Sciatic nerve (tissue), 2 donors: ENCODE data around the gene CDC73. TPM values are rescaled to one million over a fixed set of nuclear protein-coding genes. Genes with fewer than 3 reads are reported as not detected.
"Not testable (repeated sequence)": the region's sequence is repeated elsewhere in the genome, so short reads cannot be mapped to it uniquely, and the experiment has no call there.

ENCODE experiments used
- ATAC-seq: fragments of 200-7000 bp; cut with Tn5 transposase; one replicate; pipeline ENCODE4 v1.9.1; 2020; ENCODE audit warnings: mild to moderate bottlenecking, moderate library complexity
- DNase-seq: peaks from one replicate; pipeline ENCODE4 v3.0.0-alpha.2; 2020; ENCODE audit warnings: low spot score
- intact Hi-C: fragments of 100-400 bp; cut with DNase I; formaldehyde crosslinking; loops from one replicate; pipeline ENCODE4 v1.14.2; 2022
- total RNA-seq: library from RNA; stranded (reverse); fragmentation: NEBNext Ultra II Directional; extraction: Animal tissue kit (Norgen Biotek cat#: 25700); gene quantifications from one replicate; pipeline ENCODE4 v1.2.1, GENCODE V29; 2021
- donor health status: DM: no; HTN: no; CAD: no.
- donor health status: DM: no; HTN: no; CAD: no.

The CDC73 gene
- total RNA-seq, 1 donor from 2014 or later: 83.1 TPM

DNA sequence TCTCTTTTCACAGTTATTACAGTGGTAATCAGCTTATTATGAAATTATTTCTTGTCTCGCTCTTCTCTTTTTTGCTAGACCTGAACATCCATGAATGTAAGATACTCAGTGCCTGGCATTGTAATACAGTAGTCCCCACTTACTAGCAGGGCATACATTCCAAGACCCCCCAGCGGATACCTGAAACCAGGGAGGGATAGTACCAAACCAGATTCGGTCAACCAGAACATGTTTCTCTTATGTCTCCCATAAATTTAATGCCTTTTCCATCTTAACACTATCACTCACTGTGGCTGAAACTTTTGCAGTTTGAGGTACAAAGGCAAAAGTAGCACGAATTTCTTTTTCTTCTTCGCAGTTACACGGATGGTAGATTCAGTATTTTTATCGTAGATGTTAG lies 89.2 kb downstream of the CDC73 start:
- DNase-seq (no peak), ATAC-seq (no peak)
- intact Hi-C loops: no loop called here

GRCh38 chr1:193211539-193211938 lies 89.7 kb downstream of the CDC73 start:
- ATAC-seq (no peak), DNase-seq (no peak)
- intact Hi-C loops: no loop called here

- intact Hi-C loops: no loop called here
- DNase-seq: no peak
- ATAC-seq: no peak
Observed at GRCh38 chr1:193212637-193213036, 90.8 kb downstream of the CDC73 start.

GRCh38 chr1:193213998-193214397 lies 92.2 kb downstream of the CDC73 start:
- ATAC-seq (no peak), DNase-seq (no peak)
- intact Hi-C loops: no loop called here

DNA sequence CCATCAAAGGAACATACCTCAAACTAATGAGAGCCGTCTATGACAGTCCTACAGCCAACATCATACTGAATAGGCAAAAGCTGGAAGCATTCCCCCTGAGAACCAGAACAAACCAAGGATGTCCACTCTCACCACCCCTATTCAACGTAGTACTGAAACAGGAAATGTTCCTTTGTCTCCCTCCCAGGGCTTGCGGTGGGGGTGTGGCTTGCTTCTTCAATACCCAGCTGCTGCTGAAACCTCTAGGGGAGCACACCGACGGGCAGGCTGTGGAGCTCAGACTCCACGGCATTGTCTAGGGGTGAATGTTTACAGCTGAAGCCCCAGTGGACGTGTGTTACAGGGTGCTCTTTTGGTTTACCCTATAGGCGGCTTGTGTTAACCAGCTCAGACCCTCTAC lies 95.1 kb downstream of the CDC73 start:
- ATAC-seq (no peak), DNase-seq (no peak)
- intact Hi-C loops: no loop called here

DNA sequence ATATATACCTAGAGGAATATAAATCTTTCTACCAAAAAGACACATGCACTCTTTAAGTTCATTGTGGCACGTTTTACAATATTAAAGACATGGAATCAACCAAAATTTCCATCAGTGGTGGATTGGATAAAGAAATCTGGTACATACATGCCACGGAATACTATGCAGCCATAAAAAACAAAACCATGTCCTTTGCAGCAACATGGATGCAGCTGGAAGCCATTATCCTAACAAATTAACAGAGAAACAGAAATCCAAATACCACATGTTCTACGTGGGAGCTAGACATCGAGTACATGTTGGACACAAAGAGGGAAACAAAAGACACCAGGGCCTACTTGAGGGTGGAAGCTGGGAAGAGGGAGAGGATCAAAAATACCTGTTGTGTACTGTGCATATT lies 97.6 kb downstream of the CDC73 start:
- ATAC-seq (no peak), DNase-seq (no peak)
- intact Hi-C loops: no loop called here

DNA sequence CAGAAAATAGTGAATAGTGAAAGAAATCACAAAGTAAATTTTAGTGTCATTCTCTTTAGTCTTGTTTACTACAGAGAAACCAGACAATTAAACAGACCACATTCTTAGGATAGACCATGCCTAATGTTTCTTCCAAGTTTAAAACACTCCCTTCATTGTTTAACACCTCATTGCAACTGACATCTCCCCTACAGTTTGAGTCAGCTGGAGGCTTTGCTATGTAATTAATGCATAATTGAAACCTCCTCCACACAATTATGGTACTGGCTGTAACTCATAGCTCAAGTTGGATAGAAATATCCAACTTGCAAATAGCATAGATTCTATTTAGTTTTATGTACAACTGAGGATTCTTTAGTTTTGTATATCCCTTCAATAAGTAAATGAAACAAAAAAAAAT lies 99.8 kb downstream of the CDC73 start:
- ATAC-seq (no peak), DNase-seq (no peak)
- intact Hi-C loops: no loop called here

- ATAC-seq: no peak
- DNase-seq: no peak
- intact Hi-C loops: no loop called here
Observed at GRCh38 chr1:193222056-193222615, 100.3 kb downstream of the CDC73 start.

- intact Hi-C loops: no loop called here
- DNase-seq: no peak
- no peak for ATAC-seq
Observed at GRCh38 chr1:193229136-193229535, 107.3 kb downstream of the CDC73 start.

DNA sequence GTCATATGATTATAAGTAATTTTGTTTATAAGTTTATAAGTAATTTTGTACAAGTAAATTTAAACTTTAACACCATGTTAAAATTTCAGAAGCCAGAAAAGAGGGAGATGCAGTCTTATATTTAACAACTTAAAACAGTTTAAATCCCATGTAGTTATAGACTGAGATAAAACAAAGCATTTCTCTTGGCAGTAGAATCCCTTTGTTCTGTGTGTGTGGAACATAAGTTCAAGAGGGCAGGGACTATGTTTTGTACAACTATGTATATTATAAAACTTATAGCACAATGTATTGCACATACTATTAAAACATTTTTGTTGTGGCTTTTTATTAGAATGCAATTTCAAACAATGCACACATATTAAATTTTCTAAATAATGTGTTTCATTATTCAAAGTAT lies 109.3 kb downstream of the CDC73 start:
- DNase-seq, intact Hi-C loops, ATAC-seq: not testable (repeated sequence)

DNA sequence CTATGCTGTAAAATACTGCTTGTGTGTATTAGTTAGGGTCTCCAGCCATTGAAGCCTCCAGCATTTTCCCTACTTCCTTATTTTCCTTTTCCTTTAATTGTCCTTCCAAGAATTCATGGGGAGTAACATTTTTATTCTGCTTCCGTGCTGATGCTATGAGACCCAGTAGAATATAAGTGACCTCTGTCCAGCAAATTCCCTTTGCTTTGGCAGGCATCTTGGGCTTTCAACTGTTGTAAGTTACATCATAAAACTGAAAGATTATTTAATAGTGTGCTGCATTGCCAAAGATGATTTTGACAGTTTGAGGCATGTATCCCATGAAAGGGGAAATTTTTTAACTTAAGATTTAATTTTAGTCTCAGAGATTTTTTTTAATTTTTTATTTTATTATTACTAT lies 112.7 kb downstream of the CDC73 start:
- intact Hi-C loops: no loop called here
- DNase-seq (no peak), ATAC-seq (no peak)

- ATAC-seq: no peak
- no peak for DNase-seq
- intact Hi-C loops: loop anchor here (1.0 kb wide), 1 partner anchor 9 kb away; no protein-coding TSS in a partner anchor
Observed at GRCh38 chr1:193237381-193237978, 115.6 kb downstream of the CDC73 start.

DNA sequence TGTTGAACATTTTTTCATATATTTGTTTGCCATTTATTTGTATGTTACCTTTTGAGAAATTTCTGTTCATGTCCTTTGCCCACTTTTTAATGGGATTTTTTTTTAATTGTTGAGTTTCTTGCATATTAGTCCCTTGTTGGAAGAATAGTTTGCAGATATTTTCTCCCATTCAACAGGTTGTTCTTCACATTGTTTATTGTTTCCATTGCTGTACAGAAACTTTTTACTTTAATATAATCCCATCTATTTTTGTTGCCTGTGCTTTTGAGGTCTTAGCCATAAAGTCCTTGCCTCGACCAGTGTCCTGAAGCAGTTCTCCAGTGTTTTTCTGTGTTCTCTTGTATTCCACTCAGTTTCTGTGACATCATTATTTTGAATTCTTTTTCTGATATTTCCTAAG lies 118.8 kb downstream of the CDC73 start:
- ATAC-seq: no peak
- intact Hi-C loops: no loop called here
- no peak for DNase-seq

GRCh38 chr1:193241132-193241827 lies 119.4 kb downstream of the CDC73 start:
- DNase-seq (no peak), ATAC-seq (no peak)
- intact Hi-C loops: no loop called here

- no peak for ATAC-seq
- DNase-seq: no peak
- intact Hi-C loops: no loop called here
Observed at GRCh38 chr1:193242000-193242399, 120.2 kb downstream of the CDC73 start.

DNA sequence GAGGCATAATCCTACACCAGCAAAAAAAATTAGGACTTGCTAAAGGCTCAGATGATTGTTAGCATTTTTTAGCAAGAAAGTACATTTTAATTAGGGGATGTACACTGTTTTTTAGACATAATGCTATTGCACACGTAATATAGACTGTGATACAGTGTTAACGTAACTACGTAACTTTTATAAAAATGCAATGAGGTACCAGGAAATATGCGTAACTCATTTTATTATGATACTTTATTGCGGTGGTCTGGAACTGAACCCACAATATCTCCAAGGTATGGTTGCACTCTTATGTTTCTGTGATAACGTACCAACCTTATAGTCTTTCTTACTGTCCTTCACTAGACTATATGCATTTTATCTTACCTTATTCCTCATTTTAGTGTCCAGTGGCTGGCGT lies 127.4 kb downstream of the CDC73 start:
- intact Hi-C loops: no loop called here
- ATAC-seq: no peak
- no peak for DNase-seq

DNA sequence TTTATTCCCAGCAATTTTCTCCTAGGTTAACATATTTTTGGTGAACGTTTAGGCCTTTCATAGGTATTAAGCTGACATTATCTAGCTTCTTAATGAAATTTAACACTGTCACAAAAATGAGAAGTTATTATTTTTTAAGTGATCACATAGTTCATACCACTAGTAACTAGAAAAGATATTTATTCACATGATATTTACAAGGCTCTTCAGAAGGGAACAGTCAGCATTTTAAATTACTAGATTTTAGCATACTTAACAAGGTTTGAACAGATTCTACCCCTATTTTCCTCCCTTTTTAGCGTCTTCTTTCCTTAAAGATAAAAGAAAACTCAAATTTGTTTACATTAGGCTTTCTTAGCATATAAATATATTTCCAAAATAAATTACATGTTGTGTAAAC lies 130.1 kb downstream of the CDC73 start:
- DNase-seq: no peak
- ATAC-seq: no peak
- intact Hi-C loops: no loop called here

GRCh38 chr1:193256019-193256418 lies 134.2 kb downstream of the CDC73 start:
- intact Hi-C loops: no loop called here
- DNase-seq (no peak), ATAC-seq (no peak)

GRCh38 chr1:193259636-193260035 lies 137.8 kb downstream of the CDC73 start:
- ATAC-seq: no peak
- intact Hi-C loops: no loop called here
- no peak for DNase-seq

DNA sequence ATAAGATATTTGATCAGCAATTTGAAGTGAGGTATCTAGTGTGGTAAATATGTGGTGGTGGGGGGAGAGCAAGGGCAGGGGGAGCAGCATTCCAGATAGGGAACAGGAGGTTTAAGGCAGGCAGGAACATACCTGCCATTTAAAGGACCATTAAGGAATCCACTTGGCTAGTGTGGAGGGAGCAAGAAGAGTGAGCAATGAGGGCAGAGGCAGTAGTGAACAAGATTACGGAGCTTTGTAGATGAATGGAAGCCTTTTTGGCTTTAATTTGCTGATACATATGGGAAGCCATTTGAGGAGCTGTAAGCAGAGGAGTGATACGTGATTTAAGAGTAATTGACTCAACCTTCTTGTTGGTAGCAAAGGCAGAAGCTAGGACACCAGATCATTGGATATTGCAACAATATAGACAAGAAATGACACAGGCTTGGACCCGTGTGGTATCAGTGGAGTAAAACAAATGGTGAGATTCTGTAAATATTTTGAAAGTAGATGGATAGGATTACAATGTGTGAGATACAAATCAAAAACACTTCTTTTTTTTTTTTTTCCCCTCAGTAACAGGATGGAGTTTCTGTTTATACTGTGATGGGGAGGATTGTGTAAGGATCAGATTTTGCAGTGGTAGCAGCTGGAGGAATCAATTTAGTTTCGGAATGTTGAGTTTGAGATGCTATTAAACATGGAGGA lies 138.4 kb downstream of the CDC73 start:
- ATAC-seq: no peak
- DNase-seq: no peak
- intact Hi-C loops: no loop called here
